Anterior cingulate cortex (tissue), 58 donors: ENCODE measurements around the gene DAZAP1.

ENCODE experiments used
- DNase-seq, 58 donors: peaks; one replicate each; lab custom pipeline; 2025; lab: John Stamatoyannopoulos, UW

The DAZAP1 gene

GRCh38 chr19:1392407-1392806 is 15.0 kb upstream of the DAZAP1 start:
- DNase-seq, result no peak

- no peak for DNase-seq
Observed at GRCh38 chr19:1392939-1393530, 14.4 kb upstream of the DAZAP1 start.

- no peak for DNase-seq
Observed at GRCh38 chr19:1393841-1394240, 13.5 kb upstream of the DAZAP1 start.

GRCh38 chr19:1394252-1395193 is 12.9 kb upstream of the DAZAP1 start:
- DNase-seq, result peak in 18 of 58 donors; percentile 21 to 76 (median 46)

GRCh38 chr19:1395194-1396018 is 12.0 kb upstream of the DAZAP1 start:
- peak in 3 of 58 donors; percentile 23 to 57 (median 31) for DNase-seq

- DNase-seq, result peak in 2 of 58 donors; percentile 30 to 34
Observed at GRCh38 chr19:1396019-1396767, 11.2 kb upstream of the DAZAP1 start.

GRCh38 chr19:1396768-1397679 is 10.4 kb upstream of the DAZAP1 start:
- DNase-seq, result no peak

GRCh38 chr19:1397838-1398237 is 9.5 kb upstream of the DAZAP1 start:
- DNase-seq, result no peak

GRCh38 chr19:1399079-1399478 is 8.3 kb upstream of the DAZAP1 start:
- no peak for DNase-seq

GRCh38 chr19:1399745-1400144 is 7.6 kb upstream of the DAZAP1 start:
- no peak for DNase-seq

- peak in 19 of 58 donors; percentile 8 to 70 (median 34) for DNase-seq
Observed at GRCh38 chr19:1400281-1401137, 6.9 kb upstream of the DAZAP1 start.

- DNase-seq, result peak in 39 of 58 donors; percentile 13 to 67 (median 41)
Observed at GRCh38 chr19:1401138-1401888, 6.1 kb upstream of the DAZAP1 start, which contains the start of gene GAMT. Gene GAMT, minus strand, starts transcription at chr19:1401542. Its CDS starts 66 bp downstream, at chr19:1401476.

- no peak for DNase-seq
Observed at GRCh38 chr19:1401889-1402217, 5.5 kb upstream of the DAZAP1 start.

GRCh38 chr19:1402411-1403070 is 4.8 kb upstream of the DAZAP1 start:
- peak in 1 of 58 donors; percentile 3 for DNase-seq

GRCh38 chr19:1406774-1407527 is 435 bp upstream of the DAZAP1 start:
- peak; percentile 77 to 99 (median 97) for DNase-seq
